H1 (cell line): ENCODE results near the gene MIB2. TPM values are rescaled to one million over a fixed set of nuclear protein-coding genes. Genes with fewer than 3 reads are reported as not detected.
"Not testable (repeated sequence)": the region's sequence is repeated elsewhere in the genome, so short reads cannot be mapped to it uniquely, and the experiment has no call there.

Experiments used
- CTCF ChIA-PET: fragments of 300-600 bp; sonication (Branson Sonifier 250); formaldehyde crosslinking; loops from one replicate; lab custom pipeline; 2021; ENCODE audit not compliant: partially characterized antibody; lab: Charles Lee
- POLR2A ChIA-PET: fragments of 300-600 bp; sonication (Branson Sonifier 250); formaldehyde crosslinking; loops from one replicate; lab custom pipeline; 2021; ENCODE audit warnings: inconsistent platforms; ENCODE audit not compliant: partially characterized antibody; lab: Charles Lee
- DNase-seq, 2 experiments: peaks; one replicate each; pipeline versions ENCODE4 v3.0.0 to v3.0.0-alpha.2; 2010 to 2022; ENCODE audit warnings: low spot score in 2 of 2, low read depth in 1 of 2, mixed read lengths in 1 of 2
- FAIRE-seq: peaks from 2 replicates; lab custom pipeline; 2011; peaks lifted over from hg19 to GRCh38; lab: Jason Lieb, UNC
- H2AFZ ChIP-seq: 2 replicates; pipeline ENCODE4 v1.8.1; 2012; ENCODE audit warnings: low read length, inconsistent platforms
- H2AK5ac ChIP-seq: 2 replicates; pipeline ENCODE4 v1.6.1; 2013; ENCODE audit warnings: low read depth, low read length
- H2BK120ac ChIP-seq: replicated peaks from 2 replicates; pipeline ENCODE3; 2013; ENCODE audit warnings: low read depth, low read length, inconsistent platforms
- H2BK12ac ChIP-seq: 2 replicates; pipeline ENCODE4 v1.6.1; 2013; ENCODE audit warnings: low read depth, low read length
- H2BK15ac ChIP-seq: 2 replicates; pipeline ENCODE4 v1.6.1; 2013; ENCODE audit warnings: low read length
- H2BK20ac ChIP-seq: 2 replicates; pipeline ENCODE4 v1.6.1; 2013; ENCODE audit warnings: low read length
- H2BK5ac ChIP-seq: 2 replicates; pipeline ENCODE4 v1.6.1; 2013; ENCODE audit warnings: low read depth, low read length
- H3K14ac ChIP-seq: 2 replicates; pipeline ENCODE4 v1.6.1; 2013; ENCODE audit warnings: inconsistent platforms; ENCODE audit not compliant: insufficient read length
- H3K18ac ChIP-seq: 2 replicates; pipeline ENCODE4 v1.6.1; 2013; ENCODE audit warnings: low read length; ENCODE audit errors: extremely low read depth
- H3K23ac ChIP-seq: 2 replicates; pipeline ENCODE4 v1.6.1; 2013; ENCODE audit warnings: inconsistent platforms; ENCODE audit not compliant: insufficient read length
- H3K23me2 ChIP-seq: 2 replicates; pipeline ENCODE4 v1.6.1; 2013; ENCODE audit warnings: low read depth, low read length
- H3K27ac ChIP-seq: 2 replicates; pipeline ENCODE4 v1.6.1; 2011; ENCODE audit warnings: low read depth, low read length, inconsistent platforms
- H3K27me3 ChIP-seq, 4 experiments: replicated peaks in 1 of 4; 1 replicate in 1 of 4; 2 replicates in 3 of 4; pipeline versions ENCODE4 v1.6.1 to v1.8.1; 2011 to 2013; ENCODE audit warnings: low read length in 3 of 4, mild to moderate bottlenecking in 3 of 4, inconsistent platforms in 2 of 4, mixed read lengths in 2 of 4, moderate library complexity in 1 of 4; ENCODE audit not compliant: control insufficient read depth in 3 of 4, insufficient read depth in 3 of 4; ENCODE audit errors: extremely low read depth in 1 of 4
- H3K36me3 ChIP-seq, 4 experiments: 2 replicates each; pipeline versions ENCODE4 v1.6.1 to v1.8.1; 2011 to 2013; ENCODE audit warnings: mild to moderate bottlenecking in 4 of 4, low read length in 3 of 4, moderate library complexity in 2 of 4, control low read depth in 1 of 4, inconsistent platforms in 1 of 4; ENCODE audit not compliant: insufficient read depth in 4 of 4, control insufficient read depth in 2 of 4
- H3K4ac ChIP-seq: replicated peaks from 2 replicates; pipeline ENCODE3; 2013; ENCODE audit warnings: low read length, low read depth, mixed read lengths, inconsistent platforms; ENCODE audit not compliant: insufficient read length
- H3K4me1 ChIP-seq, 4 experiments: replicated peaks in 1 of 4; 1 replicate in 1 of 4; 2 replicates in 3 of 4; pipeline versions ENCODE4 v1.6.1 to v1.8.1; 2011 to 2013; ENCODE audit warnings: low read length in 3 of 4, inconsistent platforms in 2 of 4, mixed read lengths in 1 of 4; ENCODE audit not compliant: insufficient read depth in 4 of 4, control insufficient read depth in 3 of 4
- H3K4me2 ChIP-seq, 2 experiments: 2 replicates each; pipeline versions ENCODE4 v1.6.1 to v1.8.1; 2011 to 2013; ENCODE audit warnings: low read depth in 2 of 2, low read length in 2 of 2, control low read depth in 1 of 2, inconsistent platforms in 1 of 2, mild to moderate bottlenecking in 1 of 2; ENCODE audit not compliant: insufficient read depth in 1 of 2
- H3K4me3 ChIP-seq, 4 experiments: fragments of 200-600, 300-600 bp in 1 of 4; sonication (generic), shearing (Covaris generic), sonication (Bioruptor Twin) in 1 of 4; 2 replicates each; pipeline versions ENCODE4 v1.5.1 to v1.8.1; 2011 to 2016; ENCODE audit warnings: low read length in 4 of 4, low read depth in 3 of 4, control low read depth in 2 of 4, inconsistent platforms in 2 of 4, mild to moderate bottlenecking in 2 of 4, mixed read lengths in 1 of 4, moderate library complexity in 1 of 4; ENCODE audit not compliant: insufficient read depth in 2 of 4; ENCODE audit errors: extremely low read depth in 1 of 4
- H3K56ac ChIP-seq: replicated peaks from 2 replicates; pipeline ENCODE3; 2013; ENCODE audit warnings: low read depth, mild to moderate bottlenecking, mixed read lengths, low read length, inconsistent platforms; ENCODE audit not compliant: insufficient read length
- H3K79me1 ChIP-seq: 2 replicates; pipeline ENCODE4 v1.6.1; 2013; ENCODE audit warnings: low read depth, low read length, control low read depth
- H3K79me2 ChIP-seq, 2 experiments: 2 replicates each; pipeline versions ENCODE4 v1.6.1 to v1.8.1; 2012 to 2013; ENCODE audit warnings: low read length in 2 of 2, mild to moderate bottlenecking in 2 of 2, inconsistent platforms in 1 of 2; ENCODE audit not compliant: insufficient read depth in 2 of 2, control insufficient read depth in 1 of 2
- H3K9ac ChIP-seq, 4 experiments: replicated peaks in 1 of 4; 1 replicate in 1 of 4; 2 replicates in 3 of 4; pipeline versions ENCODE4 v1.6.1 to v1.8.1; 2011 to 2013; ENCODE audit warnings: low read depth in 3 of 4, low read length in 3 of 4, control low read depth in 2 of 4, mild to moderate bottlenecking in 2 of 4, moderate library complexity in 2 of 4, inconsistent platforms in 1 of 4; ENCODE audit errors: extremely low read depth in 1 of 4
- H3K9me3 ChIP-seq, 2 experiments: 2 replicates each; pipeline versions ENCODE4 v1.6.1 to v1.8.1; 2012 to 2013; ENCODE audit warnings: mild to moderate bottlenecking in 2 of 2, moderate library complexity in 2 of 2, control low read depth in 1 of 2, inconsistent platforms in 1 of 2, low read depth in 1 of 2, low read length in 1 of 2, mixed read lengths in 1 of 2; ENCODE audit not compliant: insufficient read depth in 2 of 2
- H4K20me1 ChIP-seq, 2 experiments: replicated peaks in 1 of 2; 2 replicates each; pipeline versions ENCODE3 to v1.8.1; 2011 to 2013; ENCODE audit warnings: inconsistent platforms in 2 of 2, low read length in 2 of 2, mild to moderate bottlenecking in 1 of 2; ENCODE audit not compliant: insufficient read depth in 2 of 2, control insufficient read depth in 1 of 2
- H4K5ac ChIP-seq: 2 replicates; pipeline ENCODE4 v1.6.1; 2013; ENCODE audit warnings: low read length, low read depth, mixed read lengths, inconsistent platforms; ENCODE audit not compliant: insufficient read length
- H4K8ac ChIP-seq: 2 replicates; pipeline ENCODE4 v1.8.0; 2013; ENCODE audit warnings: mild to moderate bottlenecking, moderate library complexity, low read length, inconsistent platforms; ENCODE audit not compliant: insufficient read depth; ENCODE audit errors: extremely low read depth
- H4K91ac ChIP-seq: replicated peaks from 2 replicates; pipeline ENCODE3; 2013; ENCODE audit warnings: low read length, mixed read lengths, inconsistent platforms; ENCODE audit not compliant: insufficient read length
- WGBS, 2 experiments: shearing (Covaris generic) in 1 of 2; methylation state at CpG; one replicate each; pipeline versions ENCODE4 v1.1.6 to v1.1.7; 2013 to 2015; ENCODE audit warnings: low lambda C conversion rate in 2 of 2, mixed read lengths in 2 of 2, inconsistent platforms in 1 of 2, low coverage in 1 of 2, missing lambda C conversion rate in 1 of 2; ENCODE audit not compliant: insufficient replicate concordance in 2 of 2, insufficient coverage in 1 of 2, insufficient read length in 1 of 2; ENCODE audit errors: extremely low coverage in 1 of 2, missing lambda C conversion rate in 1 of 2; 5-methylcytosine and 5-hydroxymethylcytosine counted together
- polyA plus RNA-seq, 7 experiments: library from polyadenylated mRNA; depleted of rRNA in 3 of 7; stranded (reverse) in 5 of 7; unstranded in 2 of 7; fragments of >200 nt in 5 of 7; fragments of 200-250 nt in 2 of 7; gene quantifications; 1 replicate in 5 of 7; 2 replicates in 1 of 7; 4 replicates in 1 of 7; pipeline versions ENCODE4 v1.2.1 to v1.2.3, GENCODE V29; 2011 to 2013; ENCODE audit warnings: missing spikeins in 2 of 7, mixed read lengths in 2 of 7
- total RNA-seq: library from RNA; stranded (reverse); fragmentation: NEBNext Ultra II Directional; extraction: Animal tissue kit (Norgen Biotek cat#: 25700); gene quantifications from 2 replicates; pipeline ENCODE4 v1.2.1, GENCODE V29; 2021

The MIB2 gene
- total and polyA plus RNA-seq, 2 of the 8 experiments (the other 6 are each of a cell fraction or from before 2014, with no cell fraction given): 32.5 to 60.0 TPM

DNA sequence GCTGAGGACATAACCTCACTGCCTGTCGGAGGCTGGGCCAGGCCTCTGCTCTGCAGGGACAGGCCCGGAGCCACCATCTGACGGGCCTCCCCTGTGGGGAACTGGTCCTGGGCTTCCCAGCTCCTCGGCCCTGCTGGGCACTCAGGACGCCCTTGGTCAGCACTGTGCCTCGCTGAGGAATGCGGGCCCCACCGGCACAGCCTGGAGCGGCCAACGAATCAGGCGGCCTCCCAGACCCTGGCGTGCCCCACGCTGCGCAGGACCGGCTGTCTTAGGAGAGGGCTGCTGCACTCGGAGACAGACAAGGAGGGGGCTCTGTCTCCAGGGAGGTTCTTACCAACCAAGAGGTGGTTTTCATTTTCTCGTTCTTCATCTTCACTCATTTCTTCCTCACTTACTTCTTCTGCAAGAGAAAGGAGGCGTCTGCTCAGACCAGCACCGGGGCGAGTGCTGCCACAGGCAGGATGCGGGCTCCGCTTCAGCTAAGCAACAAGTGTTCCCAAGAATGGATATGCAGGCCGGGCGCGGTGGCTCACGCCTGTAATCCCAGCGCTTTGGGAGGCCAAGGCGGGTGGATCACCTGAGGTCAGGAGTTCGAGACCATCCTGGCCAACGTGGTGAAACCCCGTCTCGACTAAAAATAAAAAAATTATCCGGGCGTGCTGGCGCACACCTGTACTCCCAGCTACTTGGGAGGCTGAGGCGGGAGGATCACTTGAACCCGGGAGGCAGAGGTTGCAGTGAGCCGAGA lies 25.6 kb downstream of the MIB2 start:
- H3K4ac ChIP-seq, H2BK15ac ChIP-seq, H3K79me1 ChIP-seq, H3K27me3 ChIP-seq, CTCF ChIA-PET, H4K8ac ChIP-seq, H2AFZ ChIP-seq, POLR2A ChIA-PET, H3K14ac ChIP-seq, H2BK120ac ChIP-seq, H3K23me2 ChIP-seq, H3K4me2 ChIP-seq, H4K5ac ChIP-seq, FAIRE-seq, H3K79me2 ChIP-seq, H3K9me3 ChIP-seq, DNase-seq, H4K91ac ChIP-seq, H3K56ac ChIP-seq, H3K4me1 ChIP-seq, H2BK12ac ChIP-seq, H2AK5ac ChIP-seq, H3K9ac ChIP-seq, H3K4me3 ChIP-seq, H2BK20ac ChIP-seq, H3K23ac ChIP-seq, H3K27ac ChIP-seq, H2BK5ac ChIP-seq, H3K18ac ChIP-seq, H4K20me1 ChIP-seq: not testable (repeated sequence)
- WGBS, 2 experiments: 92% methylated on average over 13 of the region's 38 CpGs; no CpG with 5 or more reads in 1 of the 2 experiments
- H3K36me3 ChIP-seq: peaks cover 0 to 15% (median 5%) of the 10 kb centered on the region in 4 experiments; a peak in 6 of 8 replicates

DNA sequence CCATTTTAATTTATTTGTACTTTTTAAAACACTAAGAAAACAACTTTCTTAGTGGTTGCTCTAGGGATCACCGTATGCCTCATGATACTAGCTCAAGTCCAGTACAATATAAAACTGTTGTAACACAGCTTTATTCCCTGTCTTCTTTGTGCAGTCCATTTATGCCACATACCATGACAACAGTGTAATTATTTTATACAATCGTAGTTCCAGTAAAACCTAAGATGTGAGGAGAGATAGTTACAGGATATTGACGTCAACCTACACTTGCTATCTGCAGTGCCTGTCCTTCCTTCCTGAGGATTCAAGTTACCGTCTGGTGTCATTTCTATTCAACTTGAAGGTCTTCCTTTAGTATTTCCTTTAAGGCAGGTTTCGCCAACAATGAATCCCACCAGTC lies 31.0 kb downstream of the MIB2 start:
- H3K4me3 ChIP-seq, H3K18ac ChIP-seq, H3K14ac ChIP-seq, H2BK12ac ChIP-seq, H2BK20ac ChIP-seq, H3K23ac ChIP-seq, H4K20me1 ChIP-seq, H2BK120ac ChIP-seq, DNase-seq, H3K9me3 ChIP-seq, FAIRE-seq, CTCF ChIA-PET, H3K79me1 ChIP-seq, H3K4me2 ChIP-seq, H3K56ac ChIP-seq, H3K4me1 ChIP-seq, H2AFZ ChIP-seq, H3K23me2 ChIP-seq, H2BK15ac ChIP-seq, H3K4ac ChIP-seq, H2AK5ac ChIP-seq, H4K5ac ChIP-seq, H3K79me2 ChIP-seq, H2BK5ac ChIP-seq, H4K8ac ChIP-seq, POLR2A ChIA-PET, H3K27ac ChIP-seq, H3K27me3 ChIP-seq, H4K91ac ChIP-seq, H3K9ac ChIP-seq: not testable (repeated sequence)
- WGBS, 2 experiments: 85% methylated on average over 5 of the region's 5 CpGs; no CpG with 5 or more reads in 1 of the 2 experiments
- H3K36me3 ChIP-seq: peaks cover 4 to 25% (median 15%) of the 10 kb centered on the region in 4 experiments; a peak in 6 of 8 replicates
